Stimulated activated CD8-positive, alpha-beta memory T cell treated with anti-CD3 and anti-CD28 coated beads, Interleukin-4, amount 100 ng/mL, for 1 hour (primary cell): ENCODE data around the gene CSTA.

Experiments used
- DNase-seq, 2 donors: peaks; one replicate each; pipeline ENCODE4 v3.0.0-alpha.2; 2020; ENCODE audit warnings: low read depth in 2 of 2, low spot score in 1 of 2

CSTA gene

DNA sequence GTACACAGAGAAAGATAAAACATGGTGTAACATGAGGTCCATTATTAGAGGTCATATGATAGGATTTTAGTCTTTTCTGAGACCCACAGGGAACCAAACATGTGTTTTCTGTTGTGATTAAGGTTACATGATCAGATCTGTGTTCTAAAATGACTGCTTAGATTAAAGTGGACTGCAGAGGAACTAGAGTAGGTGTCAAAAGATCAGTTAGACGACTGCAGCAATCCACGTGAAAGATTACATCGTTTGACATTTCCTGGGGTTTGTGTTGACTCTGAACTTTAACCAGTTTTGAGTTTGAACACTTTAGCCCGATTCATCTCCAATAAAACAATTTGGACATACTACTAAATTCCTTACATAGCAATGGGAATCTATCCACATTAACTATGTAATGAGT, 52.9 kb downstream of the CSTA start:
- DNase-seq: no peak

DNA sequence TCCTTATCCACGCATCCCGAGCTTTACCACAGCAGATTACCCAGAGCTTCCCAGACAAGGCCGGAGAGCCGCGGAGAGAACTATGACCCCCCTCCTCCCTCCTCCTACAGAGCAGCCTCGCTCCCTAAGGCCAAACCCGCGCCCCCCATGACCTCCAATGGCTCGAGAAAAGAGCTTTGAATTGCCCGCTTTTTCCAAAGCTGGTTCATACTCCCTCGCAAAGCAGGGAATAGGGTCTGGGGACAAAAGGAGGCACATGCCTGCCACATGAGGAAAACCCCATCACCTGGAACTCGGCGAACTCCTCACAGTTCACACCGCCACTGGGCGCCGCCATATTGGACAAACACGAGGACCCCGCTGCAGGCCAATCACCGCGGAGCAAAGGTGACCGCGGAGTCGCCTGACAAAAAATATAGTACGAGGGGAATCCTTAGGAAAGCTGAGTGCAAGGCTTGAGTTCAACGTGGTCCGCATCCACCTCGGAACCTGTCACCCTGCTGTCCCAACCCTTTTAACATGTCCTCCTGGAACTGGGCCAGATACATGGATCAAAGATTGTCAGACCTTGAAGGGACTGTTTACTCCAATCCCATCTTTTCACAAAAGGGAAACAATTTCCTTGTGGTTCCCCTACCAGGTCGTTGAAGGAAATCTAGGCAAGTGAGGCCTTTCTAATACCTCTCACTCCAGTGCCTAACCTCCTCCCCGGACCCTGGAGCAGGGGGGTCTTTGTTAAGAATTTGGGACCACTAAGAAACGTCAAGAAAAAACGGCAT, 58.0 kb downstream of the CSTA start, which contains the start of gene MIX23:
MIX23 (minus strand) TSS at position 344 of the 779 bp plus-strand sequence; CDS start at position 337, 7 bp downstream.
- DNase-seq: peak; percentile 50 to 70

DNA sequence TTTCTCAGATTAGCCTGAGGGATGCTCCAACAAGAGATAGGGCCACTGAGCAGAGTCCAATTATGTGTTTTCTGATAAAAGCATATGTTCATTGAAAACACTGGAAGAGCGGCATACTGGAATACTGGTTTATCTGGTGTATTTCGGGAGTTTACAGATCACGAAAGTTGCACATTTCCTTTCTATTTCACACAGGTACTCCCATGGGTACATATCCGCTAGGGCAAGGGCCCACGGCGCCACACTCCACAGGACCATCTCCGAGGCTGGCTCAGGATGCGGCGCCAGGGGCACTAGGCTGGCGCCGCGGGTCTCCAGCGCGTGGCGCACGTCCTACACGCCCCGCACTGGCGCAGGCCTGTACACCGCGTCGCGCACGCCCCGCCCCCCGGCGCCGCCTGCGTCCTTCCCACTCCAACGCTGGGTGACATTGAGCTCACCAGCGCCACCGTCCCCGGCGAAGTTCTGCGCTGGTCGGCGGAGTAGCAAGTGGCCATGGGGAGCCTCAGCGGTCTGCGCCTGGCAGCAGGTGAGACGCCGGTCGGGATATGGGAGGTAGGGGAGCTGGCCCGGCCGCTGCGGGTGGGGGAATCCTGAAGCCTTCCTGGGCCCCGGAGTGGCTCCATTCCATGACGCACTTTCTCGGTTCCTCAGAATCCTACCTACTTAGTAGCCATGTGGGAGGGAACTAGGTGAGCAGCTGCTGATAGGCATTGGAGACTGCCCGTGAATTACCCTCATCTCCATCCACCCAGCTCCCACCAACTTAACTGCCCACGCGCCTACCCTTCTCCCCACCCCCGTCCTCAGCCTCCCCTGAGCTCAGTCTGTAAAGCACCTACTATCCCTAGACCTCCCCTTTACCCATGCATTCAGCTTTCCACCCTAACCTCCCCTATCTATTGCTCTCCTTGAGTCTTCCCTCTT, 59.0 kb downstream of the CSTA start, which contains the start of gene FAM162A:
FAM162A (plus strand) TSS at position 412 of the 927 bp plus-strand sequence; CDS start at position 496, 84 bp downstream.
- DNase-seq: peak; percentile 75 to 86

DNA sequence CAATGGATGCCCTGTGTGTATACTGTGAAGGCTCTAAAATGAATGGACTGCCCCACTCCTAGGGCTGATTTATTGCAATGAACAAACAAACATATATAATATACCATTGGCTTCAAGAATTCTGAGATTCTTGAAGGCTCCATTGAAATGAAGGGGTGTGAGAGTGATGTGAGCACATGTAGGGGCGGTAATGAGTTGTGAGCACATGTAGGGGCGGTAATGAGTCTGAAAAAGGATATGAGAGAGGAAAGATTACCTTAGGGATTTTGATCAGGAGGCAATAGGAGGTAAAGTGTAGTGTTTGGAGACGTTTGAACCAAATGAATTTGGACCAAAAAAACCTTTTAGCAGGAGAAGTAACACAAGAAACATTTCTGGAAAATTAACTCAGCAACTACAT, 62.7 kb downstream of the CSTA start:
- DNase-seq: no peak

DNA sequence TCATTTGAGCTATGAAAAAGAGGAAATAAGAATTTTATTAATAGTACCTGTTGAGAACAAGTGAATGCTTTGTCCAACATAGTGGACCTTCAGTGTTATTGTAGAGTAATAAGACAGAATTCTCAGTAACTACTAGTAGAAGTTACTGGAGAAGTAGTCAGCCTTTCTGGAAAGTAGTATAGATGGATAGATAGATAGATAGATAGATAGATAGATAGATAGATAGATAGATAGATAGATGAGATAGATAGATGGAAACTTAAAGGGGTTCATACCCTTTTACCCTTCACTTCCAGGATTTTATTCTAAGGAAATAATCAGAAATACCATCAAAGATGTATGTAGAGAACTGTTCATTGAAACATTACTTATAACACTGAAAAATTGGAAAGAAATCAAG, 64.1 kb downstream of the CSTA start:
- DNase-seq: no peak

DNA sequence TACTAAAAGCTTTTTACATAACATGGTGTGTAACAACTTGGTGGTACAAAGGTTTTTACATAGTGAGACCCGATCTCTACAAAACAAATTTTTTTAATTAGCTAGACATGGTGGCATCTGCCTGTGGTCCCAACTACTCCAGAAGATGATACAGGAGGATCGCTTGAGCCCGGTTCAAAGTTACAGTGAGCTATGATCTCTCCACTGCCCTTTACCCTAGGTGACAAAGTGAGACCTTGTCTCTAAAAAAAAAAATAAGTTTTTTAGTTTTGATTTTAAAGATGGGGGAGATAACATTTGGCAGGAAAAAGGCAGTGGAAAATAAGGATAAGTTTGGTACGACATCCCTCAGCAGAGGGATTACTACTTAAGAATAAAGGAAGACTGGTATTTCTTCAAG, 64.8 kb downstream of the CSTA start:
- DNase-seq: no peak

DNA sequence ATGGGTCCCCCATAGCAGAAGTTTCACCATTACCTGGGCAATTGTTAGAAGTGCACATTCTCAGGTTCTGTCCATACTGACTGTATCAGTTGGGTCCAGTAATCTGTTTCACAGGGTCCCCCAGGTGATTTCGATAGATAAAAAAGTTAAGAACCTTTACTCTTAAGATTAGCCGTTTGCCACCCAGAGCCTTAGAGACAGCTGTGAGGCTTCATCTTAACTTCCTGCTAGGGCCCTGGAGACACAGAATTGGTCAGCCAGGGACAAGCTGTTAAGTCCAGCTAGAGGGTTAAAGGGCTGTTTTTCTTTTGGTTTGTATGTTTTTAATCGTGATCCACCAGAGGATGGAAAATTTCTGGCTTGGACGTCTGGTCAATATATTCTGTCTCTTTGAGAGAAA, 65.6 kb downstream of the CSTA start:
- DNase-seq: no peak
